ENCODE data around the gene PALD1.
A peak's percentile ranks its signal among the peaks of the same experiment; 100 is the strongest.

Gene PALD1

GRCh38 chr10:70457759-70458305, 20.7 kb upstream of the PALD1 start:
- no peak for FAIRE-seq
- no peak for DNase-seq (ENCODE audit: insufficient read length, low spot score)

- no peak for DNase-seq (ENCODE audit: insufficient read length, low spot score)
- no peak for FAIRE-seq
These were observed 20.1 kb upstream of the PALD1 start for GRCh38 chr10:70458329-70459060.

- DNase-seq (ENCODE audit: insufficient read length, low spot score) (no peak), FAIRE-seq (no peak)
These were observed 19.4 kb upstream of the PALD1 start for GRCh38 chr10:70459061-70459773.

GRCh38 chr10:70459774-70460490, 18.6 kb upstream of the PALD1 start:
- DNase-seq (ENCODE audit: insufficient read length, low spot score) = no peak
- FAIRE-seq = no peak

GRCh38 chr10:70461397-70462348, 16.9 kb upstream of the PALD1 start:
- DNase-seq (ENCODE audit: insufficient read length, low spot score) = peak; percentile 91
- FAIRE-seq = peak; percentile 90

- FAIRE-seq = no peak
- no peak for DNase-seq (ENCODE audit: insufficient read length, low spot score)
These were observed 16.1 kb upstream of the PALD1 start for GRCh38 chr10:70462349-70462984.

- DNase-seq (ENCODE audit: insufficient read length, low spot score) (no peak), FAIRE-seq (no peak)
These were observed 13.3 kb upstream of the PALD1 start for GRCh38 chr10:70465278-70465677.

GRCh38 chr10:70465832-70466231, 12.7 kb upstream of the PALD1 start:
- FAIRE-seq (no peak), DNase-seq (ENCODE audit: insufficient read length, low spot score) (no peak)

- DNase-seq (ENCODE audit: insufficient read length, low spot score) = no peak
- FAIRE-seq = no peak
These were observed 11.6 kb upstream of the PALD1 start for GRCh38 chr10:70466951-70467350.

GRCh38 chr10:70472799-70473454, 5.6 kb upstream of the PALD1 start:
- DNase-seq (ENCODE audit: insufficient read length, low spot score) (no peak), FAIRE-seq (no peak)

GRCh38 chr10:70474780-70475179, 3.8 kb upstream of the PALD1 start:
- DNase-seq (ENCODE audit: insufficient read length, low spot score) (no peak), FAIRE-seq (no peak)

- FAIRE-seq (no peak), DNase-seq (ENCODE audit: insufficient read length, low spot score) (no peak)
These were observed 2.9 kb upstream of the PALD1 start for GRCh38 chr10:70475661-70476060.

- FAIRE-seq (no peak), DNase-seq (ENCODE audit: insufficient read length, low spot score) (no peak)
These were observed 2.1 kb upstream of the PALD1 start for GRCh38 chr10:70476249-70477035.

GRCh38 chr10:70477661-70478162, 855 bp upstream of the PALD1 start:
- FAIRE-seq = peak; percentile 70
- no peak for DNase-seq (ENCODE audit: insufficient read length, low spot score)

- no peak for DNase-seq (ENCODE audit: insufficient read length, low spot score)
- FAIRE-seq = no peak
These were observed 606 bp downstream of the PALD1 start for GRCh38 chr10:70479165-70479581.

- FAIRE-seq (no peak), DNase-seq (ENCODE audit: insufficient read length, low spot score) (no peak)
These were observed 1.2 kb downstream of the PALD1 start for GRCh38 chr10:70479626-70480238.

GRCh38 chr10:70480239-70480861, 1.8 kb downstream of the PALD1 start:
- DNase-seq (ENCODE audit: insufficient read length, low spot score) (peak; percentile 71), FAIRE-seq (peak; percentile 94)

All from GM19239 (cell line).